K562 (cell line): ENCODE measurements around the gene SLC34A3. TPM values are rescaled to one million over a fixed set of nuclear protein-coding genes. Genes with fewer than 3 reads are reported as not detected.

Experiments
- ASH1L ChIP-seq: fragments of 450-650 bp; IDR thresholded peaks from 2 replicates; pipeline ENCODE4 v1.6.1; 2018; ENCODE audit warnings: borderline replicate concordance, mild to moderate bottlenecking, low read depth; ENCODE audit not compliant: partially characterized antibody
- BRD9 ChIP-seq: fragments of 450-650 bp; IDR thresholded peaks from 2 replicates; pipeline ENCODE4 v1.6.1; 2018; ENCODE audit warnings: low read depth; ENCODE audit not compliant: partially characterized antibody
- BRF1 ChIP-seq: IDR thresholded peaks from 3 replicates; pipeline ENCODE4 v1.6.1; 2011; ENCODE audit warnings: borderline replicate concordance, mild to moderate bottlenecking; ENCODE audit not compliant: insufficient read length; ENCODE audit errors: extremely low read depth
- CCAR2 ChIP-seq: fragments of 200-400 bp; formaldehyde crosslinking; IDR thresholded peaks from 2 replicates; pipeline ENCODE4 v1.6.1; 2017; ENCODE audit warnings: mild to moderate bottlenecking, low read depth, low read length
- DNMT1 ChIP-seq: fragments of 450-650 bp; IDR thresholded peaks from 2 replicates; pipeline ENCODE4 v1.6.1; 2016; ENCODE audit warnings: antibody characterized with exemption, mild to moderate bottlenecking
- FOXA3 ChIP-seq, 2 experiments: fragments of 450-650 bp in 1 of 2; sonication (generic) in 1 of 2; formaldehyde crosslinking; IDR thresholded peaks in 1 of 2; conservative IDR thresholded peaks in 1 of 2; 2 replicates each; pipeline versions ENCODE4 v1.4.0 to v1.8.0; 2020 to 2022; ENCODE audit warnings: mild to moderate bottlenecking in 2 of 2, missing genetic modification reagents in 1 of 2
- FOXM1 ChIP-seq, 2 experiments: fragments of 450-650 bp in 1 of 2; sonication (generic) in 1 of 2; formaldehyde crosslinking in 1 of 2; IDR thresholded peaks; 2 replicates each; pipeline versions ENCODE4 v1.6.1 to v1.9.0; 2017 to 2022; ENCODE audit warnings: low read depth in 2 of 2, mild to moderate bottlenecking in 2 of 2, missing genetic modification reagents in 1 of 2, moderate library complexity in 1 of 2
- MCM3 ChIP-seq: fragments of 450-650 bp; IDR thresholded peaks from 2 replicates; pipeline ENCODE4 v1.6.1; 2016
- MEF2A ChIP-seq: IDR thresholded peaks from 2 replicates; pipeline ENCODE4 v1.6.1; 2011; ENCODE audit warnings: low read depth, mild to moderate bottlenecking, low read length, moderate library complexity; ENCODE audit not compliant: control insufficient read depth
- NCOA6 ChIP-seq: fragments of 450-650 bp; IDR thresholded peaks from 2 replicates; pipeline ENCODE4 v1.6.1; 2017; ENCODE audit warnings: mild to moderate bottlenecking
- NONO ChIP-seq, 2 experiments: fragments of 200-400 bp in 1 of 2; fragments of 450-650 bp in 1 of 2; formaldehyde crosslinking in 1 of 2; IDR thresholded peaks; 2 replicates each; pipeline ENCODE4 v1.6.1; 2017; ENCODE audit warnings: low read depth in 2 of 2, mild to moderate bottlenecking in 2 of 2, moderate library complexity in 2 of 2, low read length in 1 of 2
- NR2F6 ChIP-seq: fragments of 450-650 bp; formaldehyde crosslinking; IDR thresholded peaks from 2 replicates; pipeline ENCODE4 v1.4.0; 2020; ENCODE audit warnings: mild to moderate bottlenecking
- SETDB1 ChIP-seq: IDR thresholded peaks from one replicate; pipeline ENCODE4 v1.6.1; 2012; ENCODE audit warnings: low read length, control low read depth, inconsistent platforms
- TCF7L2 ChIP-seq: fragments of 150-350 bp; IDR thresholded peaks from 2 replicates; pipeline ENCODE4 v1.6.1; 2016; ENCODE audit warnings: low read depth, mild to moderate bottlenecking, low read length, moderate library complexity
- XRCC3 ChIP-seq: fragments of 450-650 bp; IDR thresholded peaks from 2 replicates; pipeline ENCODE4 v1.6.1; 2017; ENCODE audit warnings: mild to moderate bottlenecking, moderate library complexity
- ZNF57 ChIP-seq: fragments of 450-650 bp; formaldehyde crosslinking; IDR thresholded peaks from 2 replicates; pipeline ENCODE4 v1.4.0; 2020; ENCODE audit warnings: mild to moderate bottlenecking, moderate library complexity
- polyA plus RNA-seq, 8 experiments: library from polyadenylated mRNA; depleted of rRNA in 4 of 8; stranded (reverse) in 5 of 8; unstranded in 3 of 8; fragments of >200 nt; fragmentation: Nextera tagmentation in 2 of 8; fragmentation: Illumina TruSeq in 1 of 8; extraction: Ambion mirVana in 2 of 8; extraction: Trizol in 1 of 8; gene quantifications; 2 replicates each; pipeline versions ENCODE4 v1.2.1 to v1.2.3, GENCODE V29; 2011 to 2014; ENCODE audit warnings: inconsistent platforms in 1 of 8, missing spikeins in 1 of 8
- total RNA-seq, 7 experiments: library from RNA; depleted of rRNA in 6 of 7; stranded (reverse); fragments of >200 nt in 6 of 7; fragmentation: Illumina TruSeq in 2 of 7; extraction: Trizol in 2 of 7; gene quantifications; 2 replicates each; pipeline versions ENCODE4 v1.2.1 to v1.2.3, GENCODE V29; 2011 to 2021; ENCODE audit warnings: low replicate concordance in 1 of 7
- TF ChIP-seq, protein P1 (sequence below): fragments of 250-450 bp; sonication (Bioruptor Pico); IDR thresholded peaks from 2 replicates; pipeline ENCODE4 v1.4.0; 2020; ENCODE audit warnings: mild to moderate bottlenecking, moderate library complexity
- TF ChIP-seq, protein P2 (sequence below): IDR thresholded peaks from 2 replicates; pipeline ENCODE4 v1.6.1; 2014; ENCODE audit warnings: antibody characterized with exemption
- TF ChIP-seq, protein P3 (sequence below): fragments of 250-450 bp; sonication (Bioruptor Pico); IDR thresholded peaks from 2 replicates; pipeline ENCODE4 v1.6.1; 2021; ENCODE audit warnings: mild to moderate bottlenecking
- TF ChIP-seq, protein P4 (sequence below), 2 experiments: IDR thresholded peaks; 2 replicates each; pipeline ENCODE4 v1.6.1; 2011; ENCODE audit warnings: borderline replicate concordance in 1 of 2, control low read depth in 1 of 2, low read depth in 1 of 2, low read length in 1 of 2, mild to moderate bottlenecking in 1 of 2, mixed read lengths in 1 of 2, moderate library complexity in 1 of 2; ENCODE audit not compliant: insufficient read depth in 1 of 2, insufficient read length in 1 of 2, poor library complexity in 1 of 2, severe bottlenecking in 1 of 2; ENCODE audit errors: extremely low read depth in 1 of 2

Gene SLC34A3
- total and polyA plus RNA-seq, 9 of the 15 experiments (the other 6 are each of a cell fraction or from before 2014, with no cell fraction given): not detected

DNA sequence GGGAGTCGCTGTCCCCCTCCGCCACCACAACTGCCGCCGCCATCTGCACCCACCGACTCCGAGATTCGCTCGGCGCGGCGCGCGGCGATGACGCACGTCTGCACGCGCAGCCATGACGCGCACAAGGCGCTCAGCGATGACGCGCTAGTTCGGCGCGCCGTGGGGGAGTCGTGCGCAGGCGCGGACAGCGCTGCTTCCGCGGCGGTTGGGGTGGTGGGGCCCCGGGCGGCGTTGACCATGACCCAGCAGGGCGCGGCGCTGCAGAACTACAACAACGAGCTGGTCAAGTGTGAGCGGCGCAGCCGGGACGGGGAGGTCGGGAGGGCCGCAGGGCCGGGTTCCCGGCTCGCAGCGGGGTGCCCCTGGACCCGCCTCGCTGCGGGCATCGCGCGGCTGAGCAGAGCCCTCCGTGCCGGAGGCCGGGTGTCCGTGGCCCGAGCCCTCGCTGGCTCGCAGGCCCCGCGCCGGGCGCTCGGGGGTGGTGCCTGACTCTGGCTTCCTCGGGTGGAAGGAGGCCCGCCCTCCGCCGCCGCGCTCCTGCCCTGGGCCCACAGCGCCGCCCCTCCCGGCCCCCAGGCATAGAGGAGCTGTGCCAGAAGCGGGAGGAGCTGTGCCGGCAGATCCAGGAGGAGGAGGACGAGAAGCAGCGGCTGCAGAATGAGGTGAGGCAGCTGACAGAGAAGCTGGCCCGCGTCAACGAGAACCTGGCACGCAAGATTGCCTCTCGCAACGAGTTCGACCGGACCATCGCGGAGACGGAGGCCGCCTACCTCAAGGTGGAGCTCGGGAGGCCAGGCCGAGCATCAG, 42.0 kb upstream of the SLC34A3 start, which contains the start of the genes ANAPC2 and SSNA1 (continued):
- TF ChIP-seq, protein P1, sequence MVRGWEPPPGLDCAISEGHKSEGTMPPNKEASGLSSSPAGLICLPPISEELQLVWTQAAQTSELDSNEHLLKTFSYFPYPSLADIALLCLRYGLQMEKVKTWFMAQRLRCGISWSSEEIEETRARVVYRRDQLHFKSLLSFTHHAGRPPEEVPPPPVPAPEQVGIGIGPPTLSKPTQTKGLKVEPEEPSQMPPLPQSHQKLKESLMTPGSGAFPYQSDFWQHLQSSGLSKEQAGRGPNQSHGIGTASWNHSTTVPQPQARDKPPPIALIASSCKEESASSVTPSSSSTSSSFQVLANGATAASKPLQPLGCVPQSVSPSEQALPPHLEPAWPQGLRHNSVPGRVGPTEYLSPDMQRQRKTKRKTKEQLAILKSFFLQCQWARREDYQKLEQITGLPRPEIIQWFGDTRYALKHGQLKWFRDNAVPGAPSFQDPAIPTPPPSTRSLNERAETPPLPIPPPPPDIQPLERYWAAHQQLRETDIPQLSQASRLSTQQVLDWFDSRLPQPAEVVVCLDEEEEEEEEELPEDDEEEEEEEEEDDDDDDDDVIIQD (CRISPR knock-in tag): no peak
- TF ChIP-seq BRF1 (no peak), FOXM1 (IDR thresholded peaks at IDR 0.05; ENCODE audit: low read depth) (no peak), FOXM1 (CRISPR knock-in tag; IDR thresholded peaks at IDR 0.05; ENCODE audit: low read depth) (no peak; the same call in 1 of the 2 replicates), BRD9 (no peak), ZNF57 (CRISPR knock-in tag) (no peak), NR2F6 (CRISPR knock-in tag) (no peak), ASH1L (no peak), TCF7L2 (no peak), DNMT1 (no peak), CCAR2 (no peak), XRCC3 (no peak), NONO (IDR thresholded peaks at IDR 0.05; ENCODE audit: low read depth in 2 of 2, low read length in 1 of 2) (peak in 1 of 2 experiments; percentile 86), NCOA6 (no peak), FOXA3 (CRISPR knock-in tag; conservative IDR thresholded peaks at IDR 0.05 in 1 of 2, IDR thresholded peaks at IDR 0.05 in 1 of 2) (no peak), SETDB1 (peak; percentile 86), MCM3 (no peak), MEF2A (no peak)
- TF ChIP-seq, protein P2, sequence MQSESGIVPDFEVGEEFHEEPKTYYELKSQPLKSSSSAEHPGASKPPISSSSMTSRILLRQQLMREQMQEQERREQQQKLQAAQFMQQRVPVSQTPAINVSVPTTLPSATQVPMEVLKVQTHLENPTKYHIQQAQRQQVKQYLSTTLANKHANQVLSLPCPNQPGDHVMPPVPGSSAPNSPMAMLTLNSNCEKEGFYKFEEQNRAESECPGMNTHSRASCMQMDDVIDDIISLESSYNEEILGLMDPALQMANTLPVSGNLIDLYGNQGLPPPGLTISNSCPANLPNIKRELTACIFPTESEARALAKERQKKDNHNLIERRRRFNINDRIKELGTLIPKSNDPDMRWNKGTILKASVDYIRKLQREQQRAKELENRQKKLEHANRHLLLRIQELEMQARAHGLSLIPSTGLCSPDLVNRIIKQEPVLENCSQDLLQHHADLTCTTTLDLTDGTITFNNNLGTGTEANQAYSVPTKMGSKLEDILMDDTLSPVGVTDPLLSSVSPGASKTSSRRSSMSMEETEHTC: no peak
- TF ChIP-seq, protein P3, sequence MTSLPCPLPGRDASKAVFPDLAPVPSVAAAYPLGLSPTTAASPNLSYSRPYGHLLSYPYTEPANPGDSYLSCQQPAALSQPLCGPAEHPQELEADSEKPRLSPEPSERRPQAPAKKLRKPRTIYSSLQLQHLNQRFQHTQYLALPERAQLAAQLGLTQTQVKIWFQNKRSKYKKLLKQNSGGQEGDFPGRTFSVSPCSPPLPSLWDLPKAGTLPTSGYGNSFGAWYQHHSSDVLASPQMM (CRISPR knock-in tag): no peak
- TF ChIP-seq, protein P4, sequence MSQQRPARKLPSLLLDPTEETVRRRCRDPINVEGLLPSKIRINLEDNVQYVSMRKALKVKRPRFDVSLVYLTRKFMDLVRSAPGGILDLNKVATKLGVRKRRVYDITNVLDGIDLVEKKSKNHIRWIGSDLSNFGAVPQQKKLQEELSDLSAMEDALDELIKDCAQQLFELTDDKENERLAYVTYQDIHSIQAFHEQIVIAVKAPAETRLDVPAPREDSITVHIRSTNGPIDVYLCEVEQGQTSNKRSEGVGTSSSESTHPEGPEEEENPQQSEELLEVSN (IDR thresholded peaks at IDR 0.05; ENCODE audit: borderline replicate concordance in 1 of 2, extremely low read depth in 1 of 2, insufficient read depth in 1 of 2, insufficient read length in 1 of 2, low read depth in 1 of 2, low read length in 1 of 2, poor library complexity in 1 of 2, severe bottlenecking in 1 of 2): peak in 1 of 2 experiments; percentile 16
